OCI-LY3 (cell line): ENCODE data around the gene DUSP7.

Experiments used
- CTCF ChIP-seq: fragments of 200-600, 300-600 bp; sonication (generic); IDR thresholded peaks from 2 replicates; pipeline ENCODE4 v1.5.1; 2014; ENCODE audit warnings: antibody characterized with exemption, low read length, low read depth
- EZH2phosphoT487 ChIP-seq: fragments of 200-600 bp; shearing (Covaris generic); IDR thresholded peaks from 2 replicates; pipeline ENCODE4 v1.6.1; 2018; ENCODE audit warnings: antibody characterized with exemption, mixed run types, low read depth

GRCh38 chr3:52059781-52060180 is 3.4 kb upstream of the DUSP7 start:
- no peak for TF ChIP-seq CTCF
- TF ChIP-seq EZH2phosphoT487: no peak
